Endothelial cell of umbilical vein (primary cell): Measurements from ENCODE around the gene ANKRD28. TPM values are rescaled to one million over a fixed set of nuclear protein-coding genes. Genes with fewer than 3 reads are reported as not detected.

ENCODE experiments used
- BruUV-seq: library from RNA; stranded (reverse); fragments of 400-500 nt; replicated peaks from 2 replicates; lab custom pipeline; 2021; lab: Mats Ljungman, UMichigan
- CTCF ChIA-PET: fragments of 300-600, 350-600 bp; sonication (Branson Sonifier 250); formaldehyde crosslinking; loops from one replicate; lab custom pipeline; 2021; ENCODE audit warnings: antibody characterized with exemption, inconsistent platforms; lab: Charles Lee
- POLR2A ChIA-PET: fragments of 300-600, 350-600 bp; sonication (Branson Sonifier 250); formaldehyde crosslinking; loops from one replicate; lab custom pipeline; 2021; ENCODE audit warnings: antibody characterized with exemption, inconsistent platforms; lab: Charles Lee
- DNase-seq: peaks from one replicate; pipeline ENCODE4 v3.0.0-alpha.2; 2011; ENCODE audit warnings: low read depth, low spot score
- FAIRE-seq: peaks from 2 replicates; lab custom pipeline; 2011; peaks lifted over from hg19 to GRCh38; lab: Jason Lieb, UNC
- H2AFZ ChIP-seq: 2 replicates; pipeline ENCODE4 v1.6.0; 2012; ENCODE audit warnings: low read depth, low read length, control low read depth, inconsistent platforms
- H3K27ac ChIP-seq: 2 replicates; pipeline ENCODE4 v1.5.1; 2011; ENCODE audit warnings: low read depth, mild to moderate bottlenecking, control low read depth, low read length, moderate library complexity; ENCODE audit not compliant: insufficient read depth
- H3K27me3 ChIP-seq, 2 experiments: 2 replicates each; pipeline versions ENCODE4 v1.6.0 to v1.6.1; 2011; ENCODE audit warnings: low read length in 2 of 2, mixed read lengths in 1 of 2; ENCODE audit not compliant: control insufficient read depth in 2 of 2, insufficient read depth in 2 of 2
- H3K36me3 ChIP-seq, 2 experiments: 2 replicates in 1 of 2; 3 replicates in 1 of 2; pipeline ENCODE4 v1.5.1; 2011; ENCODE audit warnings: low read length in 2 of 2, mild to moderate bottlenecking in 1 of 2, moderate library complexity in 1 of 2; ENCODE audit not compliant: control insufficient read depth in 2 of 2, insufficient read depth in 2 of 2; ENCODE audit errors: extremely low read depth in 1 of 2
- H3K4me1 ChIP-seq: 3 replicates; pipeline ENCODE4 v1.5.1; 2011; ENCODE audit warnings: mild to moderate bottlenecking, low read length; ENCODE audit not compliant: control insufficient read depth, insufficient read depth; ENCODE audit errors: extremely low read depth
- H3K4me2 ChIP-seq: 2 replicates; pipeline ENCODE4 v1.6.1; 2011; ENCODE audit warnings: low read length, control low read depth, mixed read lengths; ENCODE audit not compliant: insufficient read depth
- H3K4me3 ChIP-seq, 3 experiments: fragments of 200-600 bp in 1 of 3; sonication (generic), shearing (Covaris generic) in 1 of 3; replicated peaks in 1 of 3; 2 replicates each; pipeline ENCODE4 v1.5.1; 2011 to 2016; ENCODE audit warnings: control low read depth in 3 of 3, low read length in 3 of 3, mild to moderate bottlenecking in 2 of 3, inconsistent platforms in 1 of 3, low read depth in 1 of 3, moderate library complexity in 1 of 3; ENCODE audit not compliant: insufficient read depth in 1 of 3
- H3K79me2 ChIP-seq: 2 replicates; pipeline ENCODE4 v1.6.0; 2012; ENCODE audit warnings: low read length, inconsistent platforms; ENCODE audit not compliant: control insufficient read depth, insufficient read depth
- H3K9ac ChIP-seq: replicated peaks from 2 replicates; pipeline ENCODE3; 2011; ENCODE audit warnings: low read length, control low read depth; ENCODE audit not compliant: insufficient read depth; ENCODE audit errors: extremely low read depth
- H3K9me1 ChIP-seq: replicated peaks from 3 replicates; pipeline ENCODE4 v1.6.0; 2011; ENCODE audit warnings: mild to moderate bottlenecking, low read length; ENCODE audit not compliant: control insufficient read depth, insufficient read depth; ENCODE audit errors: extremely low read depth
- H3K9me3 ChIP-seq: replicated peaks from 2 replicates; pipeline ENCODE4 v1.5.1; 2012; ENCODE audit warnings: low read length, inconsistent platforms; ENCODE audit not compliant: control insufficient read depth, insufficient read depth
- H4K20me1 ChIP-seq: replicated peaks from 2 replicates; pipeline ENCODE3; 2011; ENCODE audit warnings: mild to moderate bottlenecking, low read length; ENCODE audit not compliant: control insufficient read depth, insufficient read depth; ENCODE audit errors: extremely low read depth
- CTCF ChIP-seq, 2 donors: IDR thresholded peaks; 1 replicate in 1 of 2; 2 replicates in 1 of 2; pipeline ENCODE4 v1.5.1; 2011; ENCODE audit warnings: low read length in 2 of 2, mild to moderate bottlenecking in 2 of 2, moderate library complexity in 2 of 2, control low read depth in 1 of 2, inconsistent platforms in 1 of 2, low read depth in 1 of 2; ENCODE audit not compliant: insufficient read depth in 1 of 2; ENCODE audit errors: extremely low read depth in 1 of 2
- EZH2 ChIP-seq: IDR thresholded peaks from 2 replicates; pipeline ENCODE4 v1.6.1; 2012; ENCODE audit warnings: borderline replicate concordance, low read depth, mild to moderate bottlenecking, moderate library complexity, low read length, inconsistent platforms; ENCODE audit not compliant: severe bottlenecking
- FOS ChIP-seq: IDR thresholded peaks from 2 replicates; pipeline ENCODE4 v1.6.1; 2011; ENCODE audit warnings: mild to moderate bottlenecking, low read length, moderate library complexity, borderline replicate concordance; ENCODE audit not compliant: insufficient read depth
- GATA2 ChIP-seq: IDR thresholded peaks from 2 replicates; pipeline ENCODE4 v1.7.0; 2011; ENCODE audit warnings: low read depth, mild to moderate bottlenecking, moderate library complexity, mixed read lengths, low read length; ENCODE audit not compliant: insufficient read length, insufficient read depth
- JUN ChIP-seq: IDR thresholded peaks from 2 replicates; pipeline ENCODE4 v1.6.1; 2011; ENCODE audit warnings: borderline replicate concordance, low read depth; ENCODE audit not compliant: insufficient read length, insufficient read depth
- MYC ChIP-seq: IDR thresholded peaks from one replicate; pipeline ENCODE4 v1.6.1; 2011; ENCODE audit warnings: mild to moderate bottlenecking, low read depth, low read length
- POLR2A ChIP-seq: IDR thresholded peaks from 2 replicates; pipeline ENCODE4 v1.6.1; 2012; ENCODE audit warnings: low read depth, mild to moderate bottlenecking, control low read depth, low read length
- POLR2AphosphoS5 ChIP-seq: IDR thresholded peaks from 2 replicates; pipeline ENCODE4 v1.6.1; 2012; ENCODE audit warnings: low read depth, mild to moderate bottlenecking, control low read depth, low read length, moderate library complexity; ENCODE audit not compliant: insufficient read depth
- dilution Hi-C: fragments of 300-500 bp; cut with MboI; formaldehyde crosslinking; loops from one replicate; pipeline ENCODE4 v1.15.0; 2019; ENCODE audit warnings: low sequenced_read_pairs; ENCODE audit not compliant: extremely low pct_ligation_motif_present
- intact Hi-C: fragments of 100-400 bp; cut with micrococcal nuclease; formaldehyde crosslinking; loops from one replicate; pipeline ENCODE4 v1.10.0; 2022
- polyA plus RNA-seq, 4 experiments: library from polyadenylated mRNA; depleted of rRNA in 3 of 4; stranded (reverse) in 3 of 4; unstranded in 1 of 4; fragments of >200 nt; gene quantifications; 2 replicates each; pipeline versions ENCODE4 v1.2.1 to v1.2.3, GENCODE V29; 2011 to 2012; ENCODE audit warnings: missing spikeins in 1 of 4
- total RNA-seq: library from RNA; stranded (reverse); gene quantifications from 2 replicates; pipeline ENCODE4 v1.2.3, GENCODE V29; 2021
- TF ChIP-seq, protein P1 (sequence below): IDR thresholded peaks from 2 replicates; pipeline ENCODE4 v1.6.1; 2011; ENCODE audit not compliant: insufficient read depth, insufficient read length

The ANKRD28 gene
- total and polyA plus RNA-seq, 2 donors (not counting 3 experiments of a cell fraction or from before 2014, with no cell fraction given): 36.7 to 97.3 TPM

GRCh38 chr3:15809313-15809712 is 11.5 kb upstream of the ANKRD28 start:
- CTCF ChIA-PET: interaction anchor here (0.9 to 1.9 kb wide), 4 partner anchors 11 to 404 kb away, joined by 3 to 7 read pairs (median 4); partner anchors contain the start of gene ANKRD28
- FAIRE-seq (no peak), DNase-seq (peak; percentile 23)
- Histone ChIP-seq H3K27me3 (no peaks in the 10 kb centered on the region), H3K9me1 (no peaks in the 10 kb centered on the region), H4K20me1 (no peaks in the 10 kb centered on the region), H3K79me2 (peaks cover 3% of the 10 kb centered on the region), H3K4me3 (no peak overlapping the region), H3K27ac (no peak overlapping the region), H3K9me3 (no peaks in the 10 kb centered on the region), H2AFZ (no peak overlapping the region), H3K36me3 (no peaks in the 10 kb centered on the region), H3K9ac (no peak overlapping the region), H3K4me2 (no peak overlapping the region), H3K4me1 (peaks cover 15% of the 10 kb centered on the region)
- intact Hi-C loops (no loop called here), dilution Hi-C loops (no loop called here)
- TF ChIP-seq CTCF (IDR thresholded peaks at IDR 0.05; ENCODE audit: extremely low read depth in 1 of 2, insufficient read depth in 1 of 2, low read depth in 1 of 2, low read length in 2 of 2): no peak
- TF ChIP-seq GATA2: no peak
- TF ChIP-seq, protein P1, sequence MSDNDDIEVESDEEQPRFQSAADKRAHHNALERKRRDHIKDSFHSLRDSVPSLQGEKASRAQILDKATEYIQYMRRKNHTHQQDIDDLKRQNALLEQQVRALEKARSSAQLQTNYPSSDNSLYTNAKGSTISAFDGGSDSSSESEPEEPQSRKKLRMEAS: no peak
- TF ChIP-seq POLR2AphosphoS5: no peak
- no peak for TF ChIP-seq EZH2
- no peak for TF ChIP-seq JUN
- TF ChIP-seq FOS: no peak
- no peak for TF ChIP-seq POLR2A
- TF ChIP-seq MYC: no peak
- no TSS peak for BruUV-seq
- POLR2A ChIA-PET: interaction anchor here (0.6 kb wide), 1 partner anchor 72 kb away, joined by 3 read pairs; no protein-coding TSS in a partner anchor
